Superior temporal gyrus (tissue), 1 donor: ENCODE results near the gene ZNF496.
"Not testable (repeated sequence)": the region's sequence is repeated elsewhere in the genome, so short reads cannot be mapped to it uniquely, and the experiment has no call there.

ENCODE experiments used
- DNase-seq: peaks from one replicate; pipeline ENCODE4 v3.0.0-alpha.2; 2016; ENCODE audit errors: extremely low spot score

The ZNF496 gene

DNA sequence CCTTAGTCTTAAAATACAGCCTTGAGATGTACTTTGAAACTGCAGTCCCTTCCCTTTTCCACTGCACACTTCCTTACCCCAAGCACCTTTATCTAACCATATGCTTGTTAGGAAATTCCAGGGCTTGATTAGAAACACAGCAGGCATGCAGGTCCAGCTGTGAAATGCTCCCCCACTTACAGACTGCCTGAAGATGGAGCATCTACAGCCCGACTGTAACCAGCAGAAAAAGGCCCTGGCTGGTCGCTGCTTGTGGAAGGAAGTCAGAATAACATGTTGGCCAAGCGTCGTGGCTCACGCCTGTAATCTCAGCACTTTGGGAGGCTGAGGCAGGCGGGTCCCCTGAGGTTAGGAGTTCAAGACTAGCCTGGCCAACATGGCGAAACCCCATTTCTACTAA lies 38.6 kb downstream of the ZNF496 start:
- DNase-seq = no peak

DNA sequence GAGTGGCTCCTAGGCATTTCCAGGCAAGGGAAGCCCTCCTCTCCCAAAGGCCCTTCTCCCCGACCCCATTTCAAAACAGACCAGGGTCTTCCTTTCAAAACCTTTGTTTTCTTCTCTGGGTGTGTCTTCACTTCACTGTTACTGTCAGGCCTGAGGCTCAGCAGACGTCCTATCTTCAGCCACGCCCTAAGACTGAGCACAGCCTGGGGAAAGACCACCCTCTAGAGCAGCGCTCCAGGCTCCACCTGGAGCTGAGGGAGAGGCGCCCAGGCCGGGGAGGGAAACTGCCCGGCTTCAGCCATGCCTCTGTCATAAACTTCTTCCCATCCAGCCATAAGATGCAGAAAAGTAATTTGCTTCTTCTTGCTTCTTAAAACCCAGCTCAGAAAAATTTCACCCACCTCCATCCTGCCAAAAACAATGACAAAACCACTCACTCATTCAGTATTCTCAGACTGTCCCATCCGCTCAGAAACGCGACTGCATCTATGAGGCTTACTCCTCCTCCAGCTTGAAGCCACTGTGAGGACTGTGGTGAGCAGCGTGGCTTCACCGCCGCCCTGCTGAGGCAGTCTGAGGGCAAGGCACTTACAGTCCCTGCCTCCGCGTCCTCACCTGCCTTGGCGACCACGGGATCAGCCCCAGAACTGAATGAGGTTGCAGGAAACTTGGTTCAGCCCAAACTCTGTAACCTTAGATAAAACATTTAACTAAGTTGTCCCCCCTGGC lies 39.7 kb downstream of the ZNF496 start:
- no peak for DNase-seq

DNA sequence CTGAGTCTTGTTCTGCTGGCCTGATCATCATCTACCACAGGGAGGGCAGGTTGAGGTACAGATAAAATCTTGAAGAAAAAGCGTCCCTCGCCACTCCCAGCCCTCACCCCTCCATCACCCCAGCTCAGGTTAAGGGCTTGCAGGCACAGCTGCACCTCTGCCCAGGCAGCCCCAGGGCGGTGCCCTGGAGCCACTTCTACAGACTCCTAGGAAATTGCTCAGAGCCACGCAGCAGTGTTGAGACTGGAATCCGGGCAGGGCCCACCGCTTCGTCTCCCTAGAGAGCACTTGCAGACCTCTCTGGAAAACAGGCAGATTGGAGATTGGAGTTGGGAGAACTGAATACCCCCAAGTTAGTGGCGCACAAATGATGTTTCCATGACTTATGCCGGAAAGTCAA lies 40.5 kb downstream of the ZNF496 start:
- no peak for DNase-seq

DNA sequence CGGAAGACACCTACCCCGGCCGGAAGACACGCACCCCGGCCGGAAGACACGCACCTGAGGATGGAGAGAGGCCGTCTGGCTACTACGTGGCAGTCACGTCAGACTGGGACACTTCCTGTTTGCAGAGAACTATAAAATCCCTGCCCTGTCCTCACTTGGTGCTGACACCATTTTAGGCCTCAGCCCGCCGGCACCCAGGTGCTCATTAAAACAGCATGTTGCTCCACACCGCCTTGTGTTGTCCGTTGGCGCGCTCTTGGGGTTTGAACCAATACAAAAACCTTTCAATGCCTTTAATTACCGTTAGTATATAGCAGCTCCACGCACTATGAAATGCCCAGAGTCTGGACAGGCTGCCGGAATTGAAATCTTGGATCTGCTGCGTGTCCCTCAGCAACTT lies 41.1 kb downstream of the ZNF496 start:
- no peak for DNase-seq

DNA sequence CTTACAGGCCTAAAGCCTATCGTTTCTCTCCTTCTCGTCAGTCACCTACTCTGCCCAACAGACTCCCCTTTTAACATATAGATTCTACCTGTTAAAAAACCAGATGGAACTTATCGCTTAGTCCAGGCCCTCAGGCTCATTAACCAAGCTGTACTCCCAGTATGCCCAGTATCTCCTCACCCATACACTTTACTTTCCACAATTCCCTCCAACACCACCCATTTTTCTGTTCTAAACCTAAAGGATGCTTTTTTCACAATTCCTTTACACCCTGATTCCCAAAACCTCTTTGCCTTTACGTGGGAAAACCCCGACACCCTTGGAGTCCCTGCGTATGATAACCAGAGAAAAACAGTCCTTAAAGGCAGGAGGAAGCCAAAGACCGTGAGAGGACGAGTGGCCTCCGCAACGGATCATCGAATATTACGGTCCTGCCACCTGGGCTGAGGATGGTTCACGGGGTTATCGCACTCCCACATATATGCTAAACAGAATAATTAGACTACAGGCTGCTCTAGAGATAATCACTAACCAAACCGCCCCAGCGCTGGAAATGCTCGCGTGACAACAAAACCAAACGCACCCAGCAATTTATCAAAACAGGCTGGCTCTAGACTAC lies 42.3 kb downstream of the ZNF496 start:
- not testable (repeated sequence) for DNase-seq

DNA sequence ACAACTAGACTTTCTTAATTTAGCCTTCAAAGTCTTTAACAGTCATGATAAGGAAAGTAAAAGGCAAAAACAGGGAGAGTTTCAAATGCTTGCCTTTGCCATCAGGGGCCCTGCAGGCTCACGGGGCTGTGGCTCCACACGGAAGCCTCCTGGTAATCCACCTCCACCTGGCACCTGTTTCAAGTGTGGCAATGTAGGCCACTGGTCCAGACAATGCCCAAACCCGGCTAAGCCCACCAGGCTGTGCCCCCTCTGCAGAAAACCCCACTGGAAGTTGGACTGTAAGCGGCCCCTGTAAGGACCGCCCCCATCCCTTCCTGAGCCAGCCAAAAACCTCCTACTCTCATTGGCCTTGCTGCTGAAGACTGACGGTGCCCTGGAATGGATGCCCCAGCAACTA lies 43.3 kb downstream of the ZNF496 start:
- DNase-seq = no peak

DNA sequence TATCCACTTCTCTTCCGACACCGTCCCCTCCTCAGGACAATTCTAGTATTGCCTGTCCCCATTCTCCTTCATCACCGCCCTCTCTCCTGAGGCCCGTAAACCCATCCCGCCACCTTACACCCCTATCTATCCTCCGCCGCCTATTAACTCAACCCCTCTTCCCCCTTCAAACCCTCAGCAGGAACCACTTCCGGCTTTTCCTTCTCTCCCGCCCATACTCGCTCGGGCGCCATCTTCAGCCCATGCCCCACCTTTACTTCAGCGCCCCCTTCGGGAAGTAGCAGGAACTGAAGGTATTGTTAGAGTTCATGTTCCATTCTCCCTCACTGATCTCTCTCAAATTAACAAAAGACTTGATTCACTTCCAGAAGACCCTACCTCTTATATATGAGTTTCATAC lies 44.2 kb downstream of the ZNF496 start:
- no peak for DNase-seq

DNA sequence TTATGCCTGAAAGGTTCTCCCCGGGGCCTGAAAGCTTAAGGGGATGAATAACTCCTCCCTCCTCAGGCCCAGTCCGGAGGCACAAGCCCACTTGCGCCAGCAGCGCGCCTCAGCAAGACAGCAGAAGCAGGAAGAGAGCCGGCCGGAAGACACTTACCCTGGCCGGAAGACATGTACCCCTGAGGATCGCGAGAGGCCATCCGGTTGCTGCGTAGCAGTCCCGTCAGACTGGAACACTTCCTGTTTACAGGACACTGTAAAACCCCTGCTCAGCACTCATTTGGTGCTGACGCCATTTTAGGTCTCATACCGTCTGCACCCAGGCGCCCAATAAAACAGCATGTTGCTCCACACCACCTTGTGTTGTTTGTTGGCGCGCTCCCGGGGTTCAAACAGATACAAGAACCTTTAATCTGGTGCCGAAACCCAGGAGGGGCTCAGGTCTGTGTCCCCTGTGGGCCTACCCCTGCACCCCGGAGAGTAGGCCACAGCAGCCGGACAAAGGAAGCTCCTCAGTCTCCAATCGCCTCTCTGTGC lies 45.5 kb downstream of the ZNF496 start:
- DNase-seq = no peak

DNA sequence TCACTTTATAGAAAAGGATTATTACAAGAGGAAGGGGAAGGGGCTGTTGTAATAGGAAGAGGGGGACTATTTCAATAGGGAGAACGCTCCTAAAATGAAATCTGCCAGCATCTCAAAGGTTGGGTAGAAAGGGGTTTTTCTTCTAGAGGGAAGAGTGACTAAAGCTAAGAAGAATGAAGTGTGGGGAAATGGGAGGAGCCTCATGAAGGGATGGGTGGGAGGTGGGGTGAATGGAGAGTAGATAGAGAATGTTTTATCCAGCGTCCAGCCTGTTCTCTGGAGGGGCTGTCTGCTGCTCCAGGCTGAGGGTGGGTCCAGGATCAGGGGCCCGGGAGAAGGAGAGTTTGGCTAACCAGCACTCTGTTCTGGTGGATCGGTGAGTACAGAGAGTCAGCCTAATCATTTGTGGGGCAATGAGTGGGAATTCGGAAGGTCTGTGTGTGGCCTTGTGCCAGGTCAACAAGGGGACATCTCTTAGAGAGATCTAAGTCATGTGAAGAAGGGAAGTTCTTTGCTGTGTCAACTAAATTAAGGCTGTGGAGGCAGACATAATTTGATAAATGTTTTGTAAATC lies 50.6 kb downstream of the ZNF496 start:
- DNase-seq = no peak

DNA sequence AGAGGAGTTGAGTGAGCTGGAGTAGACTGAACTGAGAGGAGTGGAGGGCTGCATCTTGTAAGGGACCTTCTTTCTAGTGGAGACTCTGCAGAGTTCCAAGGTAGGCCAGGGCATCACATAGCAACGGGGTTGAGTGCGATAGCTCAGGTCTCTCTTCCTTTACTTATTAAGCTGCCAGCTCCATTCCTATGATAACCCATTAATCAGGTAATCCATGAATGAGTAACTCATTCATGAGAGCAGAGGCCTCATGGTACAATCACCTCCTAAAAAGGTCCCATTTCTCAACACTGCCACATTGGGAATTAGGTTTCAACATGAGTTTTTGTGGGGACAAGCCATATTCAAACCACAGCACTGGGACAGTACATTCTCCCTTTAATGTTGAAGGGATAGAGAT lies 54.5 kb downstream of the ZNF496 start:
- no peak for DNase-seq

DNA sequence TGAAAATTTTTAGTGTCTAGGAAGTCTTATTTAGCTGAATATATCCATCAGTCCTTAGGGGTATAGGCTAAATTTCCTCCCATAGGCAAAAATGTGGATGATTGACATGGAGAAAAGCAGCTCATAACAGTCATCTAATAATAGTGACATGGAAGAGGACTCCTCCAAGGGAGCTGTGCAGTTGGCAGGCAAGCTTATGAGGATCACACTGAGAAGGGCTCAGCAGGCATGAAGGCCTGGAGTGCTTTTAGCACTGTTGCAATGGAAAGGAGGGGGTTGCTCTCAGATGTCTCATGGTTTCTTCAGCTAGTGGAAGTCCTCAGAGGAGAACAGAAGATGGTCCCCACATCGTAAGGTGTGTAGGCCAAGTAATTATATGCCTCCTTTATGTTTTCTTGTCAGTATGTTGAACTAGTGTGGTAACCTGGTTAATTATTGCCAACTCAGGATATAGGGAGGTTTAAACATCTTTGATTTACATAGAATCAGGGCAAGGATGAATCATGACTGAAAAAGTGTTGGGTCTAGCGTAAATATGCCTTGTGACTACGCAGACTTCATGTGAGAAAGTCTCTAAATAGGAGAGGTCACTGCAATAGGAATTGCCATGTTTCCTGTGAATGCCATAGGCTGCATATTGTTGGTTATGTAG lies 56.9 kb downstream of the ZNF496 start:
- no peak for DNase-seq

DNA sequence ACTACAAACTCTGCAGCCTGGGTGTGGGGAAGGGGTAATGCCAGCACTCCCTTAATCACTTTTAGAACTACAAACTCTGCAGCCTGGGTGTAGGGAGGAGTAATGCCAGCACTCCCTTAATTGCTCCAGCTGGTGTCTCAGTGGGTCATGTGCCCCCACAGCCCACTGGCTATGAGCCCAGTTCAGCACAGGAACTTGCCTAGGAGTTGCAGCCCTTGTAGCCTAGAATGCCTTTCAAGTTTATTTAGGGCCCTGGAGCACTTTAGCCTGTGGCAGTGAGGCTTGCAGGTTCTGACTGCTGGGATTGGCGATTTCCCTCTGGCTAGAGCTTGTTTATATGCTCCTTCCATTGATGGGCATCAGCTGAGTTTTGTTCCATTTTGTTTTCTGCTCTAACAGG lies 58.7 kb downstream of the ZNF496 start:
- peak; percentile 34 for DNase-seq

DNA sequence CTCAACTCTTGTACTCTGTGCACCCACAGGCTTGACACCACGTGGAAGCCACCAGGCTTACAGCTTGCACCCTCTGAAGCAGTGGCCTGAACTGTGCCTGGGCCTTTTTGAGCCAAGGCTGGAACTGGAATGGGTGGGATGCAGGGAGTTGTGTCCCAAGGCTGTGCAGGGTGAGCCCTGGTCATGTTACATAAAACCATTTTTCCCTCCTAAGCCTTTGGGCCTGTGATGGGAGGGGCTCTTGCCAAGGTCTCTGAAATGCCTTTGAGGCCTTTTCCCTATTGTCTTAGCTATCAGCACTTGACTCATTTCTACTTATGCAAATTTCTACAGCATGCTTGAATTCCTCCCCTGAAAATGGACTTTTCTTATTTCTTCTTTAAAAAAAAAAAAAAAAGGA lies 61.7 kb downstream of the ZNF496 start:
- DNase-seq = no peak

DNA sequence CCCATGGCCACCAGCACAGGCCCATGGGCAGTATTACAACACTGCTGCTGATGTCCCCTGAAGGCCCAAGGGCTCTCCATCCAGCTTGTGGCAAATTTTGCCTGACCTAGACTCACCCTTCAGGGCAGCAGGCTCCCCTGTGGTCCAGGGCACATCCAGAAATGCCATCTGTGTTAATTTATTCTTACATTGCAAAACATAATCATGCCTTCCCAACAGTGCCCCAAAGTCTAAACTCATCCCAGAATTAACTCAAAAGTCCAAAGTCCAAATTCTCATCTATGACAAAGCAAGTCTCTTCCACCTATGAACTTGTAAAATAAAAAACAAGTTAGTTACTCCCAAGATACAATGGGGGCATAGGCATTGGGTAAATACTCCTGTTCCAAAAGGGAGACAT lies 62.5 kb downstream of the ZNF496 start:
- DNase-seq = no peak

DNA sequence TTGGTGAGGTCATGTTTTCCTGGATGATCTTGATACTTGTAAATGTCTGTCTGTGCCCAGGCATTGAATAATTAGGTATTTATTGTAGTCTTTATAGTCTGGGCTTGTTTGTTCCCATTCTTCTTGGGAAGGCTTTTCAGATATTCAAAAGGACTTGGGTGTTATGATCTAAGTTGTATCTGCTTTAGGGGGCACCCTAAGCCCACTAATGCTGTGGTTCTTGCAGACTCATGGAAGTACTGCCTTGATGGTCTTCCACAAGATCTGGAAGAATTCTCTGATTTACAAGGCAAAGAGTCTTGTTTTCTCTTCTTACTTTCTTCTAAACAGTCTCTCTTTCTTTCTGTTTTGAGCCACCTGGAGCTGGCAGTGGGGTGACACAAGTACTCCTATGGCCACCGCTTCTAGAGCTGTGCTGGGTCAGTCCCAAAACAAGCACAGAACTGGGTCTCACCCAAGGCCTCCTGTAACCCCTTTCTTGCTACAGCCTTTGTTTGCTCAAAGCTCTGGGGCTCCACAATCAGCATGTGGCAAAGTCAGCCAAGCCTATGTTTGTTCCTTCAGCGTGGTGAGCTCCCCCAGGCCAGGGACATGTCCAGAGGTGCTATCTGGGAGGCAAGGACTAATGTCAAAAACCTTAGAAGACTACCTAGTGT lies 63.1 kb downstream of the ZNF496 start:
- no peak for DNase-seq

DNA sequence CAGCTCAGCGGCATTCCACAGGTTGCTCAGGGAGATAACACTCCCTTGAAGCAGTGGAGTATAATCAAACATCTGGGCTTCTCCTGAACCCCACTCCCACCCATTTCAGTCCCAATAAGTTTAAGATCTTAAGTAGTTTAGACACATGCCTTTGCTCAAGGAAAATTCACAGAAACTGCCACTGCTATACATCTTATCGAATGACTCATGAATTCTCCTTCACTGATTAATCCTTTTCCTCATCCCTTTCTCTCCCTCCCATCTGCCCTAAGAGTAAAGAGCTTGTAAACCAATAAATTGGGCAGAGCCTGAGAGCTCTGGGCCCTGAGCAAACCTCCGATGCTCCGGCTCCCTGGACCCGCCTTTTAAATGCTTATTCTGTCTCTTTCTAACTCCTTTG lies 65.6 kb downstream of the ZNF496 start:
- DNase-seq = no peak

DNA sequence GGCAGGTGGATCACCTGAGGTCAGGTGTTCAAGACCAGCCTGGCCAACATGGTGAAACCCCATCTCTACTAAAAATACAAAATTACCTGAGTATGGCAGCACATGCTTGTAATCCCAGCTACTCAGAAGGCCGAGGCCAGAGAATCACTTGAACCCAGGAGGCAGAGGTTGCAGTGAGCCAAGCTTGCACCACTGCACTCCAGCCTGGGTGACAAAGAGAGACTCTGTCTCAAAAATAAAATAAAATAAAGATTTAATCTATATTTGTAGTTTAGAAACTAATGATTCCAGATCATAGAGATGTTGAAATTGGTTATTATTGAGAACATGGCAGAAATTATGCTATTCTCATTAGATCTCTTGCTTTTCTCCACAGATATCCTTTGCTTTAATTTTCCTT lies 75.9 kb downstream of the ZNF496 start, which contains the start of gene VN1R5:
TSS of gene VN1R5 (plus strand) at position 301 of the 400 bp plus-strand sequence.
- DNase-seq = not testable (repeated sequence)

DNA sequence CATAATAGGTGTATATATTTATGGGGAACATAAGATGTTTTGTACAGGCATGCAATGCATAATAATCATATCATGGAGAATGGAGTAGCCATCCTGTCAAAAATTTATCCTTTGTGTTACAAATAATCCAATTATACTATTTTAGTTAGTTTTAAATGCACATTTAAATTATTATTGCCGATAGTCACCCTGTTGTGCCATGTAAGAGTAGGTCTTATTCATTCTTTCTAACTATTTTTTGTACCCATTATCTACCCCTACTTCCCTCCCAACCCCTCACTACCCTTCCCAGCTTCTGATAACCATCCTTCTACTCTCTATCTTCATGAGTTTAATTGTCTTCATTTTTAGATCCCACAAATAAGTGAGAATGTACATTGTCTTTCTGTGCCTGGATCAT lies 84.1 kb downstream of the ZNF496 start:
- DNase-seq = no peak
